Left ventricle myocardium inferior (tissue), 1 donor: ENCODE measurements around the gene C17orf113. TPM values are rescaled to one million over a fixed set of nuclear protein-coding genes. Genes with fewer than 3 reads are reported as not detected.

Source experiments
- DNase-seq: peaks from one replicate; pipeline ENCODE4 v3.0.0-alpha.2; 2020
- H3K27ac ChIP-seq: fragments of 200-600 bp; replicated peaks from 2 replicates; pipeline ENCODE4 v1.8.0; 2021
- H3K27me3 ChIP-seq: fragments of 200-600 bp; 2 replicates; pipeline ENCODE4 v1.8.0; 2021; ENCODE audit warnings: low read depth
- H3K36me3 ChIP-seq: fragments of 200-600 bp; 2 replicates; pipeline ENCODE4 v1.8.0; 2021
- H3K4me1 ChIP-seq: fragments of 200-600 bp; 2 replicates; pipeline ENCODE4 v1.8.0; 2021
- H3K4me3 ChIP-seq: fragments of 200-600 bp; 2 replicates; pipeline ENCODE4 v1.8.0; 2021; ENCODE audit warnings: mild to moderate bottlenecking, moderate library complexity
- H3K9me3 ChIP-seq: fragments of 200-600 bp; replicated peaks from 2 replicates; pipeline ENCODE4 v1.8.0; 2021
- intact Hi-C: fragments of 100-400 bp; cut with micrococcal nuclease; formaldehyde crosslinking; loops from one replicate; pipeline ENCODE4 v1.11.0; 2022
- total RNA-seq: library from RNA; stranded (reverse); fragmentation: NEBNext Ultra II Directional; extraction: Animal tissue kit (Norgen Biotek cat#: 25700); gene quantifications from one replicate; pipeline ENCODE4 v1.2.1, GENCODE V29; 2021
- TF ChIP-seq, protein P1 (sequence below): fragments of 200-600 bp; IDR thresholded peaks from 2 replicates; pipeline ENCODE4 v1.8.0; 2021; ENCODE audit warnings: antibody characterized with exemption, mild to moderate bottlenecking, borderline replicate concordance
- donor health status: DM: no; HTN: yes; CAD: no; lungs with severe emphysema.

Gene C17orf113
- total RNA-seq, 1 donor from 2014 or later = 0.63 TPM

- TF ChIP-seq, protein P1, sequence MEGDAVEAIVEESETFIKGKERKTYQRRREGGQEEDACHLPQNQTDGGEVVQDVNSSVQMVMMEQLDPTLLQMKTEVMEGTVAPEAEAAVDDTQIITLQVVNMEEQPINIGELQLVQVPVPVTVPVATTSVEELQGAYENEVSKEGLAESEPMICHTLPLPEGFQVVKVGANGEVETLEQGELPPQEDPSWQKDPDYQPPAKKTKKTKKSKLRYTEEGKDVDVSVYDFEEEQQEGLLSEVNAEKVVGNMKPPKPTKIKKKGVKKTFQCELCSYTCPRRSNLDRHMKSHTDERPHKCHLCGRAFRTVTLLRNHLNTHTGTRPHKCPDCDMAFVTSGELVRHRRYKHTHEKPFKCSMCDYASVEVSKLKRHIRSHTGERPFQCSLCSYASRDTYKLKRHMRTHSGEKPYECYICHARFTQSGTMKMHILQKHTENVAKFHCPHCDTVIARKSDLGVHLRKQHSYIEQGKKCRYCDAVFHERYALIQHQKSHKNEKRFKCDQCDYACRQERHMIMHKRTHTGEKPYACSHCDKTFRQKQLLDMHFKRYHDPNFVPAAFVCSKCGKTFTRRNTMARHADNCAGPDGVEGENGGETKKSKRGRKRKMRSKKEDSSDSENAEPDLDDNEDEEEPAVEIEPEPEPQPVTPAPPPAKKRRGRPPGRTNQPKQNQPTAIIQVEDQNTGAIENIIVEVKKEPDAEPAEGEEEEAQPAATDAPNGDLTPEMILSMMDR = no peak
- intact Hi-C loops = no loop called here
- peaks cover 97% of the 10 kb centered on the region for H3K36me3 ChIP-seq
Observed at GRCh38 chr17:41988418-41988817, 62.0 kb downstream of the C17orf113 start.

More at GRCh38 chr17:41988418-41988817, 62.0 kb downstream of the C17orf113 start:
- no peak overlapping the region for H3K27ac ChIP-seq
- H3K4me1 ChIP-seq = no peaks in the 10 kb centered on the region
- H3K4me3 ChIP-seq = no peak overlapping the region
- DNase-seq = no peak
- no peaks in the 10 kb centered on the region for H3K27me3 ChIP-seq
- no peaks in the 10 kb centered on the region for H3K9me3 ChIP-seq

Other genes with a start within 250 kb of the C17orf113 start
- gene P3H4, start 238.7 kb downstream of the C17orf113 start, total RNA-seq = 6.0 TPM
- 10.4 TPM for gene FKBP10, start 237.6 kb downstream of the C17orf113 start, total RNA-seq
- gene NT5C3B, start 214.4 kb downstream of the C17orf113 start, total RNA-seq = 18.3 TPM
- gene KLHL10, start 212.8 kb downstream of the C17orf113 start, total RNA-seq = not detected
- 3.5 TPM for gene KLHL11, start 185.2 kb downstream of the C17orf113 start, total RNA-seq
- 23.5 TPM for gene ACLY, start 131.7 kb downstream of the C17orf113 start, total RNA-seq
- 1.3 TPM for gene ODAD4, start 120.0 kb downstream of the C17orf113 start, total RNA-seq
- 24.9 TPM for gene CNP, start 83.8 kb downstream of the C17orf113 start, total RNA-seq
- gene DNAJC7, start 33.2 kb downstream of the C17orf113 start, total RNA-seq = 71.2 TPM
- 50.9 TPM for gene NKIRAS2, start 30.5 kb downstream of the C17orf113 start, total RNA-seq
- 0.49 TPM for gene ZNF385C, start 47.9 kb upstream of the C17orf113 start, total RNA-seq
- gene DHX58, start 62.1 kb upstream of the C17orf113 start, total RNA-seq = 3.1 TPM
- 25.7 TPM for gene KAT2A, start 70.8 kb upstream of the C17orf113 start, total RNA-seq
- gene HSPB9, start 72.2 kb upstream of the C17orf113 start, total RNA-seq = not detected
- gene RAB5C, start 104.4 kb upstream of the C17orf113 start, total RNA-seq = 38.6 TPM
- gene KCNH4, start 130.5 kb upstream of the C17orf113 start, total RNA-seq = 0.16 TPM
- gene HCRT, start 134.9 kb upstream of the C17orf113 start, total RNA-seq = not detected
- 8.4 TPM for gene GHDC, start 143.9 kb upstream of the C17orf113 start, total RNA-seq
- gene STAT5B, start 225.8 kb upstream of the C17orf113 start, total RNA-seq = 30.7 TPM
- 16.7 TPM for gene STAT5A, start 237.9 kb upstream of the C17orf113 start, total RNA-seq